Measurements from ENCODE around the gene DEPP1. TPM values are rescaled to one million over a fixed set of nuclear protein-coding genes. Genes with fewer than 3 reads are reported as not detected.
A peak's percentile ranks its signal among the peaks of the same experiment; 100 is the strongest.

DEPP1 gene
- total and polyA plus RNA-seq, 3 donors from 2014 or later: 29.1 to 84.9 (median 33.1) TPM

GRCh38 chr10:44936314-44936975 lies 42.2 kb downstream of the DEPP1 start:
- DNase-seq: no peak
- Histone ChIP-seq H3K4me3 (no peak overlapping the region), H3K4me1 (peaks cover 10% of the 10 kb centered on the region), H3K27ac (no peak overlapping the region), H3K27me3 (no peaks in the 10 kb centered on the region), H3K36me3 (ENCODE audit: low read depth, missing control alignments) (no peaks in the 10 kb centered on the region), H3K9me3 (no peaks in the 10 kb centered on the region)
- TF ChIP-seq POLR2A (IDR thresholded peaks at IDR 0.05) (no peak), CTCF (IDR thresholded peaks at IDR 0.05) (no peak)
- intact Hi-C loops (cut with DNase I; ENCODE audit: low total_unique reads): no loop called here
- WGBS, 2 donors: 88 to 92% methylated on average over 7 of the region's 7 CpGs

- DNase-seq: no peak
- no peak overlapping the region for H3K4me3 ChIP-seq
- no peaks in the 10 kb centered on the region for H3K27me3 ChIP-seq
- intact Hi-C loops (cut with DNase I; ENCODE audit: low total_unique reads): no loop called here
- no peak overlapping the region for H3K27ac ChIP-seq
- TF ChIP-seq CTCF (IDR thresholded peaks at IDR 0.05) (no peak), POLR2A (IDR thresholded peaks at IDR 0.05) (no peak)
- H3K36me3 ChIP-seq (ENCODE audit: low read depth, missing control alignments): no peaks in the 10 kb centered on the region
- 52 to 58% methylated on average over 3 of the region's 3 CpGs for WGBS, 2 donors
- H3K9me3 ChIP-seq: no peaks in the 10 kb centered on the region
- peaks cover 10% of the 10 kb centered on the region for H3K4me1 ChIP-seq
Observed at GRCh38 chr10:44935966-44936295, 42.7 kb downstream of the DEPP1 start.

DNA sequence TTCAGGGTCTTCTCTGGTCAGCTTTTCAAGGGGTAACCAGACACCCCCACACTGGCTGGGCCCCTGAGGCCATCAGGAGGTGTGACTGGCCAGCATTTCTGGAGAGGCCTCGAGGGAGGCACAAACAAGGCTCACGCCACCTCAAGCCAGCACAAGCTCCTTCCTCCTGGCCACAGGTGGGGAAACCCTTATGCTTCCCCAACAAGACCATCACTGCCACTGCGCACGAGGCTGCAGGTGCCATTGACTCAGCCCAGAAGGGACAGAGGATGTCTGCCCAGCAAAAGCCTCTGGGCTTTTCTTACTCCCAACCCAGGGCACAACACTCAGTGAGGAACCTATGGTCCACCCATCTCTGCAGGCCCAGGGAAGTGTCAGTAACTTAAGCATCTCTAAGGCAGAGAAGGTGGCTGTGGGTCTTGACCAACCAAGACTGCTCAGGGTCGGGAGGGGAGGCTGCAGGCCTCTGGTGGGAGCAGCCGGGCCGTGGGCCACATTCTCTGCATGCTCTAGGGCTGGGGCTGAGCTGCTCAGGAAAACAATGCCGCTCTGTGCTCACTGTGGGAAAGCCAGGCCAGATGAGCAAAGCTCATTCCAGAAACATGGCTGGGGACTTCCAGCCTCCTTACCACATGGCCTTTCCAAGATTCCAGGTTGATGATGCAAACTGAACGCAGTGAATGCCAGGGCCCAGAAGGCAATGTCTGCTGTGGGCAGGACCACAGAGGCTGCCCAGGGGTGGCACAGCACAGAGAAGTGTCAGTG lies 43.2 kb downstream of the DEPP1 start:
- TF ChIP-seq POLR2A (IDR thresholded peaks at IDR 0.05): no peak
- no peak for TF ChIP-seq CTCF (IDR thresholded peaks at IDR 0.05)
- intact Hi-C loops (cut with DNase I; ENCODE audit: low total_unique reads): no loop called here
- Histone ChIP-seq H3K27me3 (no peaks in the 10 kb centered on the region), H3K4me1 (peaks cover 10% of the 10 kb centered on the region), H3K36me3 (ENCODE audit: low read depth, missing control alignments) (no peaks in the 10 kb centered on the region), H3K27ac (no peak overlapping the region), H3K9me3 (no peaks in the 10 kb centered on the region), H3K4me3 (no peak overlapping the region)
- 64 to 89% methylated on average over 3 to 9 of the region's 9 CpGs for WGBS, 2 donors
- DNase-seq: peak; percentile 80

DNA sequence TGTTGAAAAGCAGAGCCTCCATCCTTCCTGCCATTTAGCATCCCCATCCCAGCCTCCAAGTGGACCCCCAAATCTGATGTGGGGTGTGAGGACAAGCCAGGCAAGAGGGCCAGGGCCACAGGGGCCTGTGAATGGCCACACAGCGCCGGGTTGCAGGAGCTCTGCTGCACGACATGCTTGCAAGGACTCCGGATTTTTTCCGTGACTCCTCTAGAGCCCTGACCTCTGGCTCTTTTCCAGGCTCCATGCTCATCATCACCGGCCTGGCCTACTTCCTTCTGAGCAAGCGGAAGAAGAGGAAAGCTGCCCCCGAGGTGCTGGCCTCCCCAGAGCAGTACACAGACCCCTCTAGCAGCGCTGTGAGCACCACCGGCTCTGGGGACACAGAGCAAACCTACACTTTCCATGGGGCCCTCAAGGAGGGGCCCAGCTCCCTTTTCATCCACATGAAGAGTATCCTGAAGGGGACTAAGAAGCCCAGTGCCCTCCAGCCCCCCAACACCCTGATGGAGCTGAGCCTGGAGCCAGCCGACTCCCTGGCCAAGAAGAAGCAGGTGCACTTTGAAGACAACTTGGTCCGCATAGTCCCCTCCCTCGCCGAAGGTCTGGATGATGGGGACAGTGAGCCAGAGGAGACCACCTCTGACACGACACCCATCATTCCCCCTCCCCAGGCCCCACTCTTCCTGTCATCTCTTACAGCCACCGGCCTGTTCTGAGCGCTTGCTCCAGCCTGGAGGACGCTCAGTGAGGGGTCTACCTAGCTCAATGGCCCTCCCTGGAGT lies 44.0 kb downstream of the DEPP1 start:
- 81 to 84% methylated on average over 11 to 18 of the region's 18 CpGs for WGBS, 2 donors
- intact Hi-C loops (cut with DNase I; ENCODE audit: low total_unique reads): loop anchor here (5.0 kb wide), 1 partner anchor 43 kb away; the partner anchor contains the start of gene DEPP1
- Histone ChIP-seq H3K9me3 (no peaks in the 10 kb centered on the region), H3K4me3 (no peak overlapping the region), H3K4me1 (peaks cover 10% of the 10 kb centered on the region), H3K36me3 (ENCODE audit: low read depth, missing control alignments) (no peaks in the 10 kb centered on the region), H3K27me3 (no peaks in the 10 kb centered on the region), H3K27ac (no peak overlapping the region)
- DNase-seq: no peak
- TF ChIP-seq CTCF (IDR thresholded peaks at IDR 0.05) (no peak), POLR2A (IDR thresholded peaks at IDR 0.05) (no peak)
